GM10266 (cell line): ENCODE results near the gene ST6GALNAC3.

Source experiments
- DNase-seq: peaks from one replicate; pipeline ENCODE4 v3.0.0; 2012; ENCODE audit errors: extremely low spot score
- CTCF ChIP-seq: IDR thresholded peaks from 2 replicates; pipeline ENCODE4 v1.5.1; 2012; ENCODE audit warnings: mild to moderate bottlenecking, low read depth; ENCODE audit not compliant: control insufficient read depth, insufficient read depth; ENCODE audit errors: missing control alignments

The ST6GALNAC3 gene

GRCh38 chr1:76141929-76142328 is 67.4 kb downstream of the ST6GALNAC3 start:
- TF ChIP-seq CTCF, result no peak
- DNase-seq, result no peak

GRCh38 chr1:76142771-76143540 is 68.4 kb downstream of the ST6GALNAC3 start:
- DNase-seq, result no peak
- no peak for TF ChIP-seq CTCF

GRCh38 chr1:76144247-76144646 is 69.7 kb downstream of the ST6GALNAC3 start:
- DNase-seq, result no peak
- no peak for TF ChIP-seq CTCF

GRCh38 chr1:76145332-76145731 is 70.8 kb downstream of the ST6GALNAC3 start:
- no peak for TF ChIP-seq CTCF
- DNase-seq, result no peak

- TF ChIP-seq CTCF, result no peak
- no peak for DNase-seq
These were observed 71.6 kb downstream of the ST6GALNAC3 start for GRCh38 chr1:76146184-76146583.

- DNase-seq, result no peak
- no peak for TF ChIP-seq CTCF
These were observed 73.4 kb downstream of the ST6GALNAC3 start for GRCh38 chr1:76147917-76148316.

- DNase-seq, result no peak
- no peak for TF ChIP-seq CTCF
These were observed 73.9 kb downstream of the ST6GALNAC3 start for GRCh38 chr1:76148460-76148859.
